Transverse colon (tissue), 4 donors: ENCODE data around the gene CDC45. TPM values are rescaled to one million over a fixed set of nuclear protein-coding genes. Genes with fewer than 3 reads are reported as not detected.

ENCODE experiments used
- DNase-seq: peaks from one replicate; pipeline ENCODE4 v3.0.0-alpha.2; 2019
- H3K27ac ChIP-seq, 4 donors: fragments of 200-600 bp; sonication (generic); 2 replicates each; pipeline ENCODE4 v1.5.1; 2016 to 2018; ENCODE audit warnings: inconsistent platforms in 4 of 4
- H3K27me3 ChIP-seq: fragments of 200-600 bp; sonication (generic); 2 replicates; pipeline ENCODE4 v1.5.1; 2017; ENCODE audit warnings: inconsistent platforms
- H3K36me3 ChIP-seq, 4 donors: fragments of 200-600 bp; sonication (generic); 2 replicates each; pipeline ENCODE4 v1.5.1; 2017 to 2019; ENCODE audit warnings: inconsistent platforms in 4 of 4
- H3K4me1 ChIP-seq, 4 donors: fragments of 200-600 bp; sonication (generic); 2 replicates each; pipeline ENCODE4 v1.5.1; 2017 to 2020; ENCODE audit warnings: inconsistent platforms in 4 of 4
- H3K4me3 ChIP-seq, 4 donors: fragments of 200-600 bp; sonication (generic); 1 replicate in 1 of 4; 2 replicates in 3 of 4; pipeline versions ENCODE4 v1.5.1 to v1.6.1; 2017 to 2019; ENCODE audit warnings: inconsistent platforms in 4 of 4
- H3K9me3 ChIP-seq, 2 donors: fragments of 200-600 bp; sonication (generic); 2 replicates each; pipeline ENCODE4 v1.5.1; 2017 to 2019; ENCODE audit warnings: inconsistent platforms in 2 of 2
- EP300 ChIP-seq: sonication (generic); formaldehyde crosslinking; IDR thresholded peaks from one replicate; pipeline ENCODE4 v1.6.1; 2017; ENCODE audit warnings: antibody characterized with exemption, low read depth
- POLR2A ChIP-seq: fragments of 450-650 bp; IDR thresholded peaks from one replicate; pipeline ENCODE4 v1.6.1; 2016; ENCODE audit warnings: antibody characterized with exemption, mild to moderate bottlenecking, moderate library complexity
- POLR2AphosphoS5 ChIP-seq, 3 donors: sonication (generic); formaldehyde crosslinking; IDR thresholded peaks; one replicate each; pipeline ENCODE4 v1.6.1; 2016; ENCODE audit warnings: antibody characterized with exemption in 3 of 3
- WGBS, 2 donors: methylation state at CpG; one replicate each; pipeline ENCODE4 v1.1.5; 2018; ENCODE audit warnings: low coverage in 1 of 2; 5-methylcytosine and 5-hydroxymethylcytosine counted together
- in situ Hi-C, 4 donors: fragments of 200-750 bp; cut with MboI; loops; one replicate each; pipeline versions ENCODE4 v1.15.0 to v1.15.1; 2017; ENCODE audit warnings: low sequenced_read_pairs in 3 of 4, low pct_ligation_motif_present in 1 of 4, low pct_unique_long_range_greater_than_20kb in 1 of 4
- intact Hi-C: fragments of 100-400 bp; cut with DNase I; formaldehyde crosslinking; loops from one replicate; pipeline ENCODE4 v1.15.1; 2023; ENCODE audit warnings: low total_unique reads
- total RNA-seq, 4 donors: library from RNA; depleted of rRNA; stranded (reverse); fragments of >200 nt; gene quantifications; one replicate each; pipeline ENCODE4 v1.1.0, GENCODE V29; 2016
- TF ChIP-seq, protein P1 (sequence below), 5 experiments: fragments of 200-600 bp in 3 of 5; fragments of 450-650 bp in 2 of 5; sonication (generic) in 3 of 5; IDR thresholded peaks; 1 replicate in 2 of 5; 2 replicates in 3 of 5; pipeline ENCODE4 v1.5.1; 2016 to 2017; ENCODE audit warnings: antibody characterized with exemption in 5 of 5, inconsistent platforms in 3 of 5, mild to moderate bottlenecking in 2 of 5, moderate library complexity in 1 of 5

The CDC45 gene
- total RNA-seq, 4 donors from 2014 or later, result 1.1 to 2.0 (median 1.2) TPM; not detected in 1

DNA sequence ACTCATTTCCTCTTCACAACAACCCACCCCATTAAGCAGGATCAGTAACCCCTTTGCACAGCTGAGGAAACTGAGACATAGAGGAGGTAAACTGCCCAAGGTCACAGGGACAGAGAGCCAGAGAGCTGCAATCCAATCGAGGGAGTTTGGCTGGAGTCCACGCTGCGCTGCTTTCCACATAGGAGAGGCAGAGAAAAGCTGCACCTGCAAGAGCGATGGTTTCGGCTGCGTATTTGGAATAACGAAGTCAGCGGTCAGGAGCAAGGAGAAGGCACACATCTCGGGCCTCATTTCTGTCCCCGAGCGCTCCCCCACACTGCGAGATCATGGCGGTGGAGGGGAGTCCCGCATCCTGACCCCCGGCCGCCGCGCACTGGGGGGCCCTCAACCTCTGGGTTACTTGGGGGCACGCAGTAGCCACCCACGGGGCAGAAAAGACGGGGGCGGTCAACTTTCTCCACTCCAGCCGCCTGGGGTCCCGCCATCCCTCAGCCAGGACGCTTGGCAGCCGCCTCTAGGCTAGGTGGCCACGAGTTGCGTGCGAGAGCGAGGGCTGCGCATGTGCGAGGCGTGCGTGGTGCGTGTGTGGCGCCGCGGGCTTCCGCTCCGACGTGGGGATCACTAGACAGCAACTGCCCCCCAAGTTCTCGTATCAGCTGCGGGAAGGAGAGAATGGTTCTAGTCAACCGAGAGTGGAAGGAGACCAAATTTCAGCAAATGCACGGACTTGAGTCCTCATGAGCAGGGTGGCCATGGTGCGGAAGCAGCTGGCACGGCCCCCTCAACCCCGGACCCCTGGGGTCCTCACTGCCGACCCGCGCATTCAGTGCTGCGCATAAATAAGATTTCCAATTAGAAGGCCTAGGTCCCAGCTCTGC, 86.8 kb downstream of the CDC45 start:
- no peak for TF ChIP-seq POLR2AphosphoS5 (IDR thresholded peaks at IDR 0.05)
- TF ChIP-seq, protein P1, sequence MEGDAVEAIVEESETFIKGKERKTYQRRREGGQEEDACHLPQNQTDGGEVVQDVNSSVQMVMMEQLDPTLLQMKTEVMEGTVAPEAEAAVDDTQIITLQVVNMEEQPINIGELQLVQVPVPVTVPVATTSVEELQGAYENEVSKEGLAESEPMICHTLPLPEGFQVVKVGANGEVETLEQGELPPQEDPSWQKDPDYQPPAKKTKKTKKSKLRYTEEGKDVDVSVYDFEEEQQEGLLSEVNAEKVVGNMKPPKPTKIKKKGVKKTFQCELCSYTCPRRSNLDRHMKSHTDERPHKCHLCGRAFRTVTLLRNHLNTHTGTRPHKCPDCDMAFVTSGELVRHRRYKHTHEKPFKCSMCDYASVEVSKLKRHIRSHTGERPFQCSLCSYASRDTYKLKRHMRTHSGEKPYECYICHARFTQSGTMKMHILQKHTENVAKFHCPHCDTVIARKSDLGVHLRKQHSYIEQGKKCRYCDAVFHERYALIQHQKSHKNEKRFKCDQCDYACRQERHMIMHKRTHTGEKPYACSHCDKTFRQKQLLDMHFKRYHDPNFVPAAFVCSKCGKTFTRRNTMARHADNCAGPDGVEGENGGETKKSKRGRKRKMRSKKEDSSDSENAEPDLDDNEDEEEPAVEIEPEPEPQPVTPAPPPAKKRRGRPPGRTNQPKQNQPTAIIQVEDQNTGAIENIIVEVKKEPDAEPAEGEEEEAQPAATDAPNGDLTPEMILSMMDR (IDR thresholded peaks at IDR 0.05), result no peak
- TF ChIP-seq EP300, result no peak
- no peak for TF ChIP-seq POLR2A
- Histone ChIP-seq H3K9me3 (no peaks in the 10 kb centered on the region), H3K27ac (no peak overlapping the region), H3K36me3 (no peaks in the 10 kb centered on the region), H3K27me3 (no peaks in the 10 kb centered on the region), H3K4me3 (no peak overlapping the region), H3K4me1 (no peaks in the 10 kb centered on the region)
- WGBS, 2 donors, result 92% methylated on average over 45 of the region's 52 CpGs; no CpG with 5 or more reads in 1 of the 2 donors
- intact Hi-C loops (no loop called here), in situ Hi-C loops (no loop called here)
- DNase-seq, result no peak

DNA sequence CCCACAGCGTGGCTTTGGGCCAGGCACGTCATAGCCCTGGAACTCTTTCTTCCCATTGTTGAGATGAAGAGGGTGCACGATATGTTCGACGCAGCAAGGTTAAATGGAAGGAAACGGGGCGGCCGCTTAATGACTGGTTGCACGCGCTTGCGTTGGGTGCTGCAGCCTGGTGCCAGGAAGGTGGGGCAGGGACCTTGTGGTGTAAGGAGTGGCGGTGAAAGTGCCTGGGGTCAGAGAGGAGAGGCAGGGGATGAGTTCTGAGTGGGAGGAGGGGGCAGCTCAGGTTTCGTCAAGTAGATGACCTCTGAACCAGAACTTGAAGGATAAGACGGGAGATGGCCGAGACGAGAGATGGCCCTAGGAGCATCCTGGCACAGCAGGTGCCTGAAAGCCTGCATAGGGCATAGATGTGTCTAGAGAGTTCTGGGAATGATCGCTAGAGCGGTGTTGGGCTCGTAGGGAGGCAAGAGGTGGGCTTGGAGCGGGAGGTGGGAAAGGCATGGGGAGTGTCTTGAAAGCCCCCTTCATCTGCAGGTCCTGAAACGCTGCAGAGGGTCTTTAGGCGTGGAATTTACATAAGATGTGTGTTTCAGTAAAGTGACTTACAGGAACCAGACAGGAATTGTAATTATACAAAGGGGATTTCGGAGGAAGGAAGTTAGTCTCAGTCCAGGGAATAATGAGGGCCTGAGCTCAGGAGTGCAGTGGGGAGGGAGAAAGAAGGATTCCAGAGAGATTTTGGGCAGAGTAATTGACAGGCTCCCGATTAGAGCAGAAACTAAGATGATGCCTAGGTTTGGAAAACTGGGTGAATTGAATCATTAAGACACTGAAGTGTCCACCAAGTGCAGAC, 87.7 kb downstream of the CDC45 start:
- in situ Hi-C loops, result no loop called here
- Histone ChIP-seq H3K27ac (no peak overlapping the region), H3K27me3 (no peaks in the 10 kb centered on the region), H3K4me1 (no peaks in the 10 kb centered on the region), H3K4me3 (no peak overlapping the region), H3K9me3 (no peaks in the 10 kb centered on the region), H3K36me3 (no peaks in the 10 kb centered on the region)
- no peak for DNase-seq
- WGBS, 2 donors, result 83 to 89% methylated on average over 13 to 24 of the region's 24 CpGs
- no peak for TF ChIP-seq POLR2A
- TF ChIP-seq POLR2AphosphoS5 (IDR thresholded peaks at IDR 0.05), result no peak
- TF ChIP-seq EP300, result no peak
- TF ChIP-seq, protein P1 (IDR thresholded peaks at IDR 0.05), result no peak
- intact Hi-C loops, result no loop called here

DNA sequence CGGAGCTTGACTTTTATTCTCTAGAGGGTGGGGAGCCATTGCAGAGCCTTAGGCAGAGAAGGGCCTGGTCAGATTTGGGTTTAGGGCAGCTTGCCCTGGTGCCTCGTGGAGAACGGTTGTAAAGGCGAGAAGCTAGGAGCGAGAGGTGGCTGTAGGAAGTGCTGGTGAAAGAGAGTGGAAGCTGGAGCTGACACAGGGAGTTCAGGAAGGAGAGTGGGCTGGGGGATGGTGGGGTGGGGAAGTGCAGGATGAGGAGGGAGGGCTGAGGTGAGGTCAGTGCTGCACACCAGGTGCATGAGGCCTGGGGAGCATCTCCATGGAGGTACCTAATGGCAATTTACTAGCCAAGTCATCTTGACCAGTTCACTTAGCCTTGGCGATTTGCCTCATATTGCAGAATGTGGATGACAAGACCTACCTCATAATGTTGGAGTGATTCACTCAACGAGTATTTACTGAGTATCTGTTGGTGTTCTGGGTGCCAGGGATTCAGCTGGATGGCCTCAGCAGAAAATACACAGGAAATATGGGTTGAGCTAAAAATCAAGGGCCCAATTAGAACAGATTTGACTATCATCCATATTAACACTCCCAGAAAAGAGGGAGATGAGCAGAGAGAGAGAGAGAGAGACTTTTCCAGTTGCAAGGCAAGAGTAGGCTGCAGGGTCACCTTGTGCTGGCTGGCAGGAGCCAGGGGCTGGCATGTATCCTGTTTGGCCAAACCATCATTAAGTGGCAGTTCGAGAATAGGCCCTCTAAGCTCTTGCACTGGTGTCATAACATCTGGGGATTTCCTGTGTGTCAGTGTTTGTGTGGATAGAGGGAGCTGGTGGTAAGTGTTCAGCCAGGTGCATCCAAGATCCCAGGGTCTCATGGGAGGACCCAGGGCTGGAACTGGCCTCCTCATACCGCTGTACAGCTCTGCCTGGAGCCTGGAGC, 88.9 kb downstream of the CDC45 start:
- TF ChIP-seq, protein P1 (IDR thresholded peaks at IDR 0.05), result no peak
- TF ChIP-seq EP300, result no peak
- no peak for TF ChIP-seq POLR2A
- TF ChIP-seq POLR2AphosphoS5 (IDR thresholded peaks at IDR 0.05), result no peak
- Histone ChIP-seq H3K9me3 (no peaks in the 10 kb centered on the region), H3K36me3 (no peaks in the 10 kb centered on the region), H3K27ac (no peak overlapping the region), H3K4me3 (no peak overlapping the region), H3K4me1 (no peaks in the 10 kb centered on the region), H3K27me3 (no peaks in the 10 kb centered on the region)
- WGBS, 2 donors, result 76% methylated on average over 9 of the region's 9 CpGs; no CpG with 5 or more reads in 1 of the 2 donors
- in situ Hi-C loops (no loop called here), intact Hi-C loops (no loop called here)
- DNase-seq, result no peak
